Measurements from ENCODE around the gene RFWD3. TPM values are rescaled to one million over a fixed set of nuclear protein-coding genes. Genes with fewer than 3 reads are reported as not detected.

Gene RFWD3
- total RNA-seq, 1 donor from 2014 or later: 96.9 TPM

DNA sequence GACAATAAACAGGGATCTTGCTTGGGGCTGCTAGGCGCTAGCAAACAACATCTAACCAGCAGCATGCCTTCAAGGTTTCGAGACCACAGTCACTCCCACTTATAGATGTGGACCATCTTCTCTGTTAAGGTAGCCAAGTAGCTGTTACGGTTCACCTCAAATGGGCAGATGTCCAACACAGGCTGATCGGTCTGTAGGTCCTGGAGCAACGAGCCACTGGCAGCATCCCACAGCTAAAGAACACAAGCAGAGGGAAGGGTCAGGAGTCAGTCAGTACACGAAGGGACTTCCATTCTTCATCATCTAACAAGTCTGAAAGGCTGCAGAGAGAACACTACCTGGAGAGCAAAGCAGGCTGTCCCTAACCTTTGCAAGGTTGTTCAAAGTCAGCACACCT, 42.8 kb downstream of the RFWD3 start:
- intact Hi-C loops (cut with micrococcal nuclease): loop anchor here (5.0 kb wide), 1 partner anchor 132 kb away; no protein-coding TSS in a partner anchor

- intact Hi-C loops (cut with micrococcal nuclease): loop anchor here (5.0 kb wide), 1 partner anchor 131 kb away; no protein-coding TSS in a partner anchor
Measured at GRCh38 chr16:74623214-74623838, 43.4 kb downstream of the RFWD3 start.

GRCh38 chr16:74622005-74622404, 44.7 kb downstream of the RFWD3 start:
- intact Hi-C loops (cut with micrococcal nuclease): loop anchor here (5.0 kb wide), 1 partner anchor 130 kb away; no protein-coding TSS in a partner anchor

- intact Hi-C loops (cut with micrococcal nuclease): no loop called here
Measured at GRCh38 chr16:74617206-74617788, 49.4 kb downstream of the RFWD3 start.

- intact Hi-C loops (cut with micrococcal nuclease): no loop called here
Measured at GRCh38 chr16:74611721-74612120, 55.0 kb downstream of the RFWD3 start.

- intact Hi-C loops (cut with micrococcal nuclease): loop anchor here (5.0 to 10.0 kb wide), 4 partner anchors 117 to 1822 kb away; partner anchors contain the start of gene GABARAPL2
Measured at GRCh38 chr16:74608944-74609343, 57.7 kb downstream of the RFWD3 start.

- intact Hi-C loops (cut with micrococcal nuclease): loop anchor here (5.0 to 10.0 kb wide), 4 partner anchors 116 to 1821 kb away; partner anchors contain the start of gene GABARAPL2
Measured at GRCh38 chr16:74608381-74608780, 58.3 kb downstream of the RFWD3 start.

DNA sequence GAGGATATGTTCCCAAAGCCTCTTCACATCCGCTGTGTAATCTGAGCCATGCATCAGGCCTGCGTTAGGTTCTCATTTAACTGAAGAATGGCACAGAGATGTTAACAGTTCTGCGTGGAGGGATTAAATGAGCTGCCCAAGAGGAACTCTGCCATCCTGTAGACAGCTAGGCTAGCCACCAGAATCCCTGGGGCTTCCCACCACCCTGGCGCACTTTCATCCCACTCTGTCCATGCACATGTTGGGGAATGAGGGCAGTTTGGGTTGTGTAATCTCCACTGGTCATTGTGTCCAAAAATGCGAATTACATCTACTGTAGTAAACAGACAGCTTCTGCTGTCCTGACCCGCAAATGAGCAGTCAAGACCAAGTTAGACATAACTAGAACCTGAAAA, 58.7 kb downstream of the RFWD3 start:
- intact Hi-C loops (cut with micrococcal nuclease): loop anchor here (1.0 to 10.0 kb wide), 8 partner anchors 58 to 1821 kb away; partner anchors contain the start of genes GABARAPL2, PSMD7 and RFWD3

- intact Hi-C loops (cut with micrococcal nuclease): loop anchor here (1.0 to 10.0 kb wide), 8 partner anchors 59 to 1820 kb away; partner anchors contain the start of genes GABARAPL2, PSMD7 and RFWD3
Measured at GRCh38 chr16:74607310-74607961, 59.2 kb downstream of the RFWD3 start.

GRCh38 chr16:74606521-74607309, 60.0 kb downstream of the RFWD3 start, which contains the start of gene GLG1:
GLG1 (minus strand) TSS chr16:74607114; CDS start chr16:74607094, 20 bp downstream.
- intact Hi-C loops (cut with micrococcal nuclease): loop anchor here (1.0 to 10.0 kb wide), 8 partner anchors 60 to 1819 kb away; partner anchors contain the start of genes GABARAPL2, PSMD7 and RFWD3

GRCh38 chr16:74605746-74606520, 60.7 kb downstream of the RFWD3 start:
- intact Hi-C loops (cut with micrococcal nuclease): loop anchor here (2.0 to 10.0 kb wide), 5 partner anchors 114 to 1819 kb away; partner anchors contain the start of gene GABARAPL2

GRCh38 chr16:74605332-74605731, 61.3 kb downstream of the RFWD3 start:
- intact Hi-C loops (cut with micrococcal nuclease): loop anchor here (5.0 to 10.0 kb wide), 4 partner anchors 113 to 1818 kb away; partner anchors contain the start of gene GABARAPL2

GRCh38 chr16:74603848-74604247, 62.8 kb downstream of the RFWD3 start:
- intact Hi-C loops (cut with micrococcal nuclease): loop anchor here (5.0 to 10.0 kb wide), 3 partner anchors 42 to 961 kb away; partner anchors contain the start of gene GABARAPL2

DNA sequence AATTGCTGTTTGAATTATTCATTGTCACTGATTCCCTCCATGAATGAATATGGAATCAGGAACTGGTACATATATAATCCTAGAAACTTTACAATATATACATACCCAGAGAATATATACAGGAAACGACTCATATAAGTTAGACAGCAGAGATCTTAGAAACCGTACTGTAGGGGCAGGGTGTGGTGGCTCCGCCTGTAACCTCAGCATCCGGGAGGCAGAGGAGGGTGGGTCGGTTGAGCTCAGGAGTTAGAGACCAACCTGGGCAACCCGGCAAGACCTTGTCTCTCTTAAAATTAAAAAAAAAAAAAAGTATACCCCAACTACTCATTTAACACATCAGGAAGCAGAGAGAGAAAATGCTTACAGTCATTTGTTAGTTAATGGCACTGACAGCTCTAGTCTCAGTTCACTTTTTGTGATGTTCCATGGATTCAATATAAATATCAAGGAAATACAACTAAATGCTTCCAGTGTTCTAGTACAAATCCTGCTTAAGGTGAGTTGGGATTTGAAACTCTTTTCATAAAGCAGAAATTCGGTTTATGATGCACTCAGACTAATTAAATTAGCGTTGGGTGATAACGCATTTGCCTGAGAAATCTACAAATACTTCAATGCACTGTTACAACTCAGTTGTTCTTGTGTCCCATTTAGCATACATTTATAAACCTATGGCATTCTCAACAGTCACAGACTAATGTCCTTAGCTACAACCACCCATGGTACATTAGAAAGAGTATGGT, 65.4 kb downstream of the RFWD3 start:
- intact Hi-C loops (cut with micrococcal nuclease): loop anchor here (2.0 to 10.0 kb wide), 4 partner anchors 16 to 964 kb away; partner anchors contain the start of gene GABARAPL2

- intact Hi-C loops (cut with micrococcal nuclease): no loop called here
Measured at GRCh38 chr16:74596586-74596985, 70.1 kb downstream of the RFWD3 start.

GRCh38 chr16:74592847-74593246, 73.8 kb downstream of the RFWD3 start:
- intact Hi-C loops (cut with micrococcal nuclease): no loop called here

DNA sequence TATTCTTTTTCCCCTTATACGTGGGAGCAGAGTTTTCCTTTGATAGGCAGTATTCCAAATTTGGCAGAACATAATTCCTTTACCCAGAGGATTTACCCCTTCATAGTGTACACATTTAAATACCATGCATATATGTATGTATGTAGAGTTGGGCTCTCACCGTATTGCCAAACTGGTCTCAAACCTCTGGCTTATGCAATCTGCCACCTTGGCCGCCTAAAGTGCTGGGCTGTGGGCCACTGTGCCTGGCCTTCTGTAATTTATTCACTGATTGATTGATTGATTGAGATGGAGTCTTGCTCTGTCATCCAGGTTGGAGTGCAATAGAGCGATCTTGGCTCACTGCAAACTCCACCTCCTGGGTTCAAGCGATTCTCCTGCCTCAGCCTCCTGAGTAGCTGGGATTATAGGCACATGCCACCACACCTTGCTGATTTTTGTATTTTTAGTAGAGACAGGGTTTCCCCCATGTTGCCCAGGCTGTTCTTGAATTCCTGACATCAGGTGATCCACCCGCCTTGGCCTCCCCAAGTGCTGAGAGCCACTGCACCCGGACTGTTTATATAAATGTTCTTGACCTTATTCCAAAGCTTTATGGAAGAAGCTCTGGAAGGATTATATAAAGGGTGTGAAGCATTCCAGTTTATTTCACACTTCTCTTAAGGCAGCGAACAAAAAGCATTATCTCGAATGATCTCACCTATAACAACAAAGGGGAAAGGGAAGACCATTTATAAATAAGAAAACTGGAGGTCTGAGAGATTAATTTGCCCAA, 74.6 kb downstream of the RFWD3 start:
- intact Hi-C loops (cut with micrococcal nuclease): no loop called here

- intact Hi-C loops (cut with micrococcal nuclease): no loop called here
Measured at GRCh38 chr16:74586948-74587347, 79.7 kb downstream of the RFWD3 start.
